ENCODE results near the gene KRT84. TPM values are rescaled to one million over a fixed set of nuclear protein-coding genes. Genes with fewer than 3 reads are reported as not detected.

Gene KRT84
- total RNA-seq, 1 experiment from 2014 or later = not detected

GRCh38 chr12:52403561-52403960 is 18.1 kb upstream of the KRT84 start:
- Mint-ChIP-seq H3K27me3 (ENCODE audit: unreplicated experiment) (peaks cover 46% of the 10 kb centered on the region), H3K27ac (ENCODE audit: unreplicated experiment) (no peak overlapping the region), H3K36me3 (ENCODE audit: insufficient read depth, unreplicated experiment) (no peaks in the 10 kb centered on the region), H3K9me3 (ENCODE audit: low read depth, unreplicated experiment) (no peaks in the 10 kb centered on the region), H3K4me1 (ENCODE audit: low read depth, unreplicated experiment) (peaks cover 8% of the 10 kb centered on the region), H3K4me3 (ENCODE audit: low read depth, unreplicated experiment) (no peak overlapping the region)
- DNase-seq = no peak
- CTCF ChIA-PET = no interaction called here
- TF ChIP-seq, protein P1, sequence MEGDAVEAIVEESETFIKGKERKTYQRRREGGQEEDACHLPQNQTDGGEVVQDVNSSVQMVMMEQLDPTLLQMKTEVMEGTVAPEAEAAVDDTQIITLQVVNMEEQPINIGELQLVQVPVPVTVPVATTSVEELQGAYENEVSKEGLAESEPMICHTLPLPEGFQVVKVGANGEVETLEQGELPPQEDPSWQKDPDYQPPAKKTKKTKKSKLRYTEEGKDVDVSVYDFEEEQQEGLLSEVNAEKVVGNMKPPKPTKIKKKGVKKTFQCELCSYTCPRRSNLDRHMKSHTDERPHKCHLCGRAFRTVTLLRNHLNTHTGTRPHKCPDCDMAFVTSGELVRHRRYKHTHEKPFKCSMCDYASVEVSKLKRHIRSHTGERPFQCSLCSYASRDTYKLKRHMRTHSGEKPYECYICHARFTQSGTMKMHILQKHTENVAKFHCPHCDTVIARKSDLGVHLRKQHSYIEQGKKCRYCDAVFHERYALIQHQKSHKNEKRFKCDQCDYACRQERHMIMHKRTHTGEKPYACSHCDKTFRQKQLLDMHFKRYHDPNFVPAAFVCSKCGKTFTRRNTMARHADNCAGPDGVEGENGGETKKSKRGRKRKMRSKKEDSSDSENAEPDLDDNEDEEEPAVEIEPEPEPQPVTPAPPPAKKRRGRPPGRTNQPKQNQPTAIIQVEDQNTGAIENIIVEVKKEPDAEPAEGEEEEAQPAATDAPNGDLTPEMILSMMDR (IDR thresholded peaks at IDR 0.05; ENCODE audit: unreplicated experiment) = no peak
- intact Hi-C loops (cut with micrococcal nuclease; ENCODE audit: unreplicated experiment) = no loop called here
- no TSS peak for BruUV-seq (replicated peaks)

- Mint-ChIP-seq H3K4me1 (ENCODE audit: low read depth, unreplicated experiment) (peaks cover 8% of the 10 kb centered on the region), H3K36me3 (ENCODE audit: insufficient read depth, unreplicated experiment) (no peaks in the 10 kb centered on the region), H3K27ac (ENCODE audit: unreplicated experiment) (no peak overlapping the region), H3K9me3 (ENCODE audit: low read depth, unreplicated experiment) (no peaks in the 10 kb centered on the region), H3K27me3 (ENCODE audit: unreplicated experiment) (peaks cover 41% of the 10 kb centered on the region), H3K4me3 (ENCODE audit: low read depth, unreplicated experiment) (no peak overlapping the region)
- intact Hi-C loops (cut with micrococcal nuclease; ENCODE audit: unreplicated experiment) = no loop called here
- CTCF ChIA-PET = no interaction called here
- no peak for DNase-seq
- BruUV-seq (replicated peaks) = no TSS peak
- TF ChIP-seq, protein P1 (IDR thresholded peaks at IDR 0.05; ENCODE audit: unreplicated experiment) = no peak
Measured at GRCh38 chr12:52402873-52403540, 17.6 kb upstream of the KRT84 start.

DNA sequence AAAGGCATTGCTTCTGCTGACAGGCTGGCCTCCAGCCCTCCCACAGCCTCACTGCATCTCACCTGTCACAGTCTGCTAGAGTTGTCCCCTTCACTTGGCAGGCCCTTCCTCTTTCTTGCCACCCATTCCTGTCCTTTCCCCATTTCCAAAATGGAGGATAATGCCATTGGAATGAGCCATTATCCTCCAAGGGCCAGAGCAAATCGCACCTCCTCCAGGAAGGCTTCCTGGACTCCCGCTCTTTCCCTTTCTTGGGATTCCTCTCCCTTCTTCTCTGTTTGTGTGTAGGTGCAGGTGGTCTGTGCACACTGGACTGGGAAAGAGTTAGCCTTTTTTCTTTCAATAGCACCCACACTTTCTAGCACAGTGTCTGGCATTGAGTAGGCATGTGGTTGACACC is 16.9 kb upstream of the KRT84 start:
- no TSS peak for BruUV-seq (replicated peaks)
- CTCF ChIA-PET = no interaction called here
- no peaks in the 10 kb centered on the region for H3K36me3 Mint-ChIP-seq (ENCODE audit: insufficient read depth, unreplicated experiment)
- intact Hi-C loops (cut with micrococcal nuclease; ENCODE audit: unreplicated experiment) = no loop called here
- H3K27me3 Mint-ChIP-seq (ENCODE audit: unreplicated experiment) = peaks cover 37% of the 10 kb centered on the region
- TF ChIP-seq, protein P1 (IDR thresholded peaks at IDR 0.05; ENCODE audit: unreplicated experiment) = no peak
- H3K27ac Mint-ChIP-seq (ENCODE audit: unreplicated experiment) = no peak overlapping the region
- no peak for DNase-seq
- H3K4me3 Mint-ChIP-seq (ENCODE audit: low read depth, unreplicated experiment) = no peak overlapping the region
- H3K9me3 Mint-ChIP-seq (ENCODE audit: low read depth, unreplicated experiment) = no peaks in the 10 kb centered on the region
- H3K4me1 Mint-ChIP-seq (ENCODE audit: low read depth, unreplicated experiment) = peaks cover 8% of the 10 kb centered on the region

- Mint-ChIP-seq H3K4me1 (ENCODE audit: low read depth, unreplicated experiment) (peaks cover 8% of the 10 kb centered on the region), H3K9me3 (ENCODE audit: low read depth, unreplicated experiment) (no peaks in the 10 kb centered on the region), H3K27ac (ENCODE audit: unreplicated experiment) (no peak overlapping the region), H3K4me3 (ENCODE audit: low read depth, unreplicated experiment) (no peak overlapping the region), H3K36me3 (ENCODE audit: insufficient read depth, unreplicated experiment) (no peaks in the 10 kb centered on the region), H3K27me3 (ENCODE audit: unreplicated experiment) (peaks cover 41% of the 10 kb centered on the region)
- no TSS peak for BruUV-seq (replicated peaks)
- DNase-seq = no peak
- CTCF ChIA-PET = no interaction called here
- intact Hi-C loops (cut with micrococcal nuclease; ENCODE audit: unreplicated experiment) = no loop called here
- TF ChIP-seq, protein P1 (IDR thresholded peaks at IDR 0.05; ENCODE audit: unreplicated experiment) = no peak
Measured at GRCh38 chr12:52401926-52402325, 16.5 kb upstream of the KRT84 start.
